HepG2 (cell line): ENCODE results near the gene BMPR2. TPM values are rescaled to one million over a fixed set of nuclear protein-coding genes. Genes with fewer than 3 reads are reported as not detected.
A peak's percentile ranks its signal among the peaks of the same experiment; 100 is the strongest.

Source experiments
- AHR ChIP-seq: IDR thresholded peaks from 2 replicates; pipeline ENCODE4 v1.6.1; 2018; ENCODE audit warnings: missing genetic modification reagents, missing compliant biosample characterization
- AKNA ChIP-seq: sonication (generic); formaldehyde crosslinking; IDR thresholded peaks from 2 replicates; pipeline ENCODE4 v1.4.0; 2020; ENCODE audit warnings: missing genetic modification reagents, borderline replicate concordance
- ARID2 ChIP-seq: sonication (generic); formaldehyde crosslinking; IDR thresholded peaks from 2 replicates; pipeline ENCODE4 v1.8.1; 2022; ENCODE audit warnings: mild to moderate bottlenecking, missing genetic modification reagents, borderline replicate concordance
- ARNTL ChIP-seq: sonication (generic); formaldehyde crosslinking; IDR thresholded peaks from 2 replicates; pipeline ENCODE4 v1.4.0; 2020; ENCODE audit warnings: mild to moderate bottlenecking, missing genetic modification reagents
- CBX5 ChIP-seq: sonication (generic); formaldehyde crosslinking; IDR thresholded peaks from 2 replicates; pipeline ENCODE4 v1.4.0; 2020; ENCODE audit warnings: missing genetic modification reagents, borderline replicate concordance
- DMAP1 ChIP-seq: IDR thresholded peaks from 2 replicates; pipeline ENCODE4 v1.6.1; 2016
- FOXA3 ChIP-seq: IDR thresholded peaks from 2 replicates; pipeline ENCODE4 v1.6.1; 2016; ENCODE audit warnings: missing genetic modification reagents, missing compliant biosample characterization
- HMGA1 ChIP-seq: sonication (generic); formaldehyde crosslinking; conservative IDR thresholded peaks from 2 replicates; pipeline ENCODE4 v1.4.0; 2020; ENCODE audit warnings: missing genetic modification reagents
- JUND ChIP-seq: sonication (generic); formaldehyde crosslinking; IDR thresholded peaks from 2 replicates; pipeline ENCODE4 v1.8.0; 2022; ENCODE audit warnings: mild to moderate bottlenecking, missing genetic modification reagents
- MLXIP ChIP-seq: sonication (generic); formaldehyde crosslinking; IDR thresholded peaks from 2 replicates; pipeline ENCODE4 v1.9.0; 2021; ENCODE audit warnings: missing genetic modification reagents, borderline replicate concordance
- NFKBIZ ChIP-seq: IDR thresholded peaks from 2 replicates; pipeline ENCODE4 v1.6.1; 2018; ENCODE audit warnings: missing genetic modification reagents, missing compliant biosample characterization
- PPARG ChIP-seq: conservative IDR thresholded peaks from 2 replicates; pipeline ENCODE4 v1.6.1; 2016; ENCODE audit warnings: missing biosample characterization, missing genetic modification reagents
- TRIM24 ChIP-seq: sonication (generic); formaldehyde crosslinking; IDR thresholded peaks from 2 replicates; pipeline ENCODE4 v1.8.0; 2022; ENCODE audit warnings: mild to moderate bottlenecking, missing genetic modification reagents
- YY1 ChIP-seq: IDR thresholded peaks from 2 replicates; pipeline ENCODE4 v1.6.1; 2011; ENCODE audit warnings: low read length, low read depth, moderate library complexity, mild to moderate bottlenecking; ENCODE audit not compliant: insufficient read depth, insufficient replicate concordance
- ZBTB43 ChIP-seq: sonication (generic); formaldehyde crosslinking; conservative IDR thresholded peaks from 2 replicates; pipeline ENCODE4 v1.4.0; 2020; ENCODE audit warnings: missing genetic modification reagents
- ZBTB44 ChIP-seq: sonication (generic); formaldehyde crosslinking; IDR thresholded peaks from 2 replicates; pipeline ENCODE4 v1.4.0; 2020; ENCODE audit warnings: missing genetic modification reagents
- ZFY ChIP-seq: sonication (generic); formaldehyde crosslinking; IDR thresholded peaks from 2 replicates; pipeline ENCODE4 v1.4.0; 2020; ENCODE audit warnings: missing genetic modification reagents
- ZNF17 ChIP-seq: sonication (generic); formaldehyde crosslinking; IDR thresholded peaks from 2 replicates; pipeline ENCODE4 v1.5.0; 2020; ENCODE audit warnings: mild to moderate bottlenecking, missing genetic modification reagents
- ZNF264 ChIP-seq: sonication (generic); formaldehyde crosslinking; IDR thresholded peaks from 2 replicates; pipeline ENCODE4 v1.4.0; 2020; ENCODE audit warnings: missing genetic modification reagents
- ZNF552 ChIP-seq: sonication (generic); formaldehyde crosslinking; IDR thresholded peaks from 2 replicates; pipeline ENCODE4 v1.9.0; 2022; ENCODE audit warnings: missing genetic modification reagents, mild to moderate bottlenecking, borderline replicate concordance
- ZNF629 ChIP-seq: sonication (generic); formaldehyde crosslinking; conservative IDR thresholded peaks from 2 replicates; pipeline ENCODE4 v1.5.0; 2020; ENCODE audit warnings: missing genetic modification reagents
- ZNF720 ChIP-seq: sonication (generic); formaldehyde crosslinking; IDR thresholded peaks from 2 replicates; pipeline ENCODE4 v1.4.0; 2020; ENCODE audit warnings: missing genetic modification reagents
- polyA plus RNA-seq, 8 experiments: library from polyadenylated mRNA; depleted of rRNA in 3 of 8; stranded (reverse) in 7 of 8; unstranded in 1 of 8; fragments of >200 nt; fragmentation: Illumina TruSeq in 4 of 8; extraction: Trizol in 4 of 8; gene quantifications; 2 replicates each; pipeline versions ENCODE4 v1.2.1 to v1.2.3, GENCODE V29; 2011 to 2016; ENCODE audit warnings: low read depth in 4 of 8, missing spikeins in 1 of 8, mixed read lengths in 1 of 8; ENCODE audit not compliant: insufficient read depth in 1 of 8
- total RNA-seq, 5 experiments: library from RNA; depleted of rRNA; stranded (reverse); fragments of >200 nt; fragmentation: Illumina TruSeq; extraction: Trizol; gene quantifications; 2 replicates each; pipeline ENCODE4 v1.2.3, GENCODE V29; 2016; ENCODE audit warnings: low read depth in 1 of 5

The BMPR2 gene
- total and polyA plus RNA-seq, 2 of the 13 experiments (the other 11 are each of a cell fraction or from before 2014, with no cell fraction given): 5.5 to 10.3 TPM

GRCh38 chr2:202377207-202377761 is 1.2 kb downstream of the BMPR2 start (continued):
- no peak for TF ChIP-seq MLXIP (CRISPR knock-in tag)
- no peak for TF ChIP-seq ZNF720 (CRISPR knock-in tag)
- peak; percentile 92 for TF ChIP-seq ZFY (CRISPR knock-in tag)
- TF ChIP-seq HMGA1 (CRISPR knock-in tag): no peak
- no peak; the same call in 1 of the 2 replicates for TF ChIP-seq ZNF264 (CRISPR knock-in tag)
- TF ChIP-seq JUND (CRISPR knock-in tag): no peak
- no peak for TF ChIP-seq ZBTB43 (CRISPR knock-in tag)
- no peak for TF ChIP-seq NFKBIZ (CRISPR knock-in tag)
- TF ChIP-seq AHR (CRISPR knock-in tag): no peak
- TF ChIP-seq FOXA3 (CRISPR knock-in tag): no peak
- no peak for TF ChIP-seq ZBTB44 (CRISPR knock-in tag)
- no peak for TF ChIP-seq TRIM24 (CRISPR knock-in tag)
- TF ChIP-seq PPARG: no peak
- TF ChIP-seq AKNA (CRISPR knock-in tag): no peak
- TF ChIP-seq YY1: peak; percentile 64
- no peak for TF ChIP-seq CBX5
- TF ChIP-seq ARNTL: 0 out of 2 replicates have a peak, but pooled peaks have one; percentile 42
- no peak for TF ChIP-seq ZNF17 (CRISPR knock-in tag)
- no peak for TF ChIP-seq DMAP1
- no peak for TF ChIP-seq ARID2 (CRISPR knock-in tag)
- no peak for TF ChIP-seq ZNF629 (CRISPR knock-in tag)
- no peak for TF ChIP-seq ZNF552 (CRISPR knock-in tag)
